GM21717 (cell line): Measurements from ENCODE around the gene ALAS1.

Experiments
- ATAC-seq: cut with Tn5 transposase; IDR thresholded peaks from one replicate; pipeline ENCODE4 v1.9.1; 2021; ENCODE audit warnings: mild to moderate bottlenecking, moderate library complexity; ENCODE audit not compliant: unreplicated experiment

ALAS1 gene

GRCh38 chr3:52198643-52199608, 966 bp downstream of the ALAS1 start:
- no peak for ATAC-seq

- ATAC-seq = no peak
Measured at GRCh38 chr3:52200981-52201679, 3.2 kb downstream of the ALAS1 start.

DNA sequence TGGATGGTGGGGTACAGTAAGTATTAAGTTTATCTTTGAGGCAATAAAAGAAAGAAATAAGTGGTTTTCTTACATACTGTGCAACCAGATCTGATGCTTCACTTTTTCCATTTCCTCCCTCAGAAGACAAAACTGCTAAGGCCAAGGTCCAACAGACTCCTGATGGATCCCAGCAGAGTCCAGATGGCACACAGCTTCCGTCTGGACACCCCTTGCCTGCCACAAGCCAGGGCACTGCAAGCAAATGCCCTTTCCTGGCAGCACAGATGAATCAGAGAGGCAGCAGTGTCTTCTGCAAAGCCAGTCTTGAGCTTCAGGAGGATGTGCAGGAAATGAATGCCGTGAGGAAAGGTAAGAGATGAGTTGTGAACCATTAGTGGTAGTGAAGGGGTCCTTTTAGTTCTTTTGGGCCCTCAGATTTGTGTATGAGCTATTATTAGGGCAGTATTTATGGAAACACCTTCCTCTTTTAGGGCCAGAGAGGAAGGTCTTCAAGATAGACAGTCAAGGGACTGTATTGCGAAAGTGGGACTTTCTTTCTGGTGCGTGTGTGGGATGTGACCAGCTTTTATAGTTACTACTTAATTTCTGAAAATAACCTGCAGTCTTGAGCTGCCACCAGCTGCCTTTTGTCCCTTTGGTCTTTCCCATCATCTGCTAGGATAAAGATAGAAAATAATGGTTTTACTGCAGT, 4.6 kb downstream of the ALAS1 start:
- ATAC-seq = no peak

GRCh38 chr3:52203701-52204100, 5.7 kb downstream of the ALAS1 start:
- ATAC-seq = no peak

DNA sequence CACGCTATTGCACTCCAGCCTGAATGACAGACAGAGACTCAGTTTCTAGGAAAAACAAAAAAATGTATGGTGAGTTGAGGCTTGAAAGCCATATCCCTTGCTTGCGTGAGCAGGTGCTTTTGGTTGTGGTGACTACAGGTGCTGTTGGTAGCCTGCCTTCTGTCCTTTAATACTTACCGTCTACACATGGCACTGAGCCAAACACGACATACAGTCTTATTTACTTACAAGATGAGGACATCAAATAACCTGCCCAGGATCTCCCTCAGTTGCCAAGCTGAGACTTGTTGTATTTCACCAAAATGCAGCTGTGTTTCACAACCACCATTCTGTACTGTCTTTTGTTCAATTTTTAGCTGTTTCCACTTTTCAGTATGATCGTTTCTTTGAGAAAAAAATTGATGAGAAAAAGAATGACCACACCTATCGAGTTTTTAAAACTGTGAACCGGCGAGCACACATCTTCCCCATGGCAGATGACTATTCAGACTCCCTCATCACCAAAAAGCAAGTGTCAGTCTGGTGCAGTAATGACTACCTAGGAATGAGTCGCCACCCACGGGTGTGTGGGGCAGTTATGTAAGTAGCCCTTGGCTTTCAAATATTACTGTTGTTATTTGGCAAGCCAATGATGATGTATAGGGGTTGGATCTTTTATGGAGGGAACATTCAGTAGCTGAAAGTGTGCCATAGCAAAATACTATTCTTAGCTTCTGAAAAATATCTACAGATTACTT, 6.5 kb downstream of the ALAS1 start:
- ATAC-seq = no peak

GRCh38 chr3:52205727-52206372, 7.9 kb downstream of the ALAS1 start:
- ATAC-seq = no peak

DNA sequence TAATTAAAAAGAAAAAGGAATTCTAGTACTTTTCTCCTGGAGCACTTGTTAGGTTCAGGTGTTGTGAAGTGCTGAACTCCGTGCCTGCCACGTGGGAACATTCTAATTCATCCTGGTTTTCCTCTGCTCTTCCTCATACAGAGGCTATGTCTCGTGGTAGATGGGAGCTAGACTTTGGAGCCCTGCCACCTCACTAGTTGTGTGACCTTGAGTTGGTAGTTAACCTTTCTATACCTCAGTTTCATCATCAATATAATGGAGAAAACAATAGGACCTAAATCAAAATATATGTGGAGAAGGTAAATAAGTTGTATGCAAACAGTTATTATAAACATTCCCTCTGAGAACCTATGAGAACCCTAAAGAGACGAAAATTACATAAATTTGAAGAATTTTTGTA, 10.6 kb downstream of the ALAS1 start:
- ATAC-seq = no peak

DNA sequence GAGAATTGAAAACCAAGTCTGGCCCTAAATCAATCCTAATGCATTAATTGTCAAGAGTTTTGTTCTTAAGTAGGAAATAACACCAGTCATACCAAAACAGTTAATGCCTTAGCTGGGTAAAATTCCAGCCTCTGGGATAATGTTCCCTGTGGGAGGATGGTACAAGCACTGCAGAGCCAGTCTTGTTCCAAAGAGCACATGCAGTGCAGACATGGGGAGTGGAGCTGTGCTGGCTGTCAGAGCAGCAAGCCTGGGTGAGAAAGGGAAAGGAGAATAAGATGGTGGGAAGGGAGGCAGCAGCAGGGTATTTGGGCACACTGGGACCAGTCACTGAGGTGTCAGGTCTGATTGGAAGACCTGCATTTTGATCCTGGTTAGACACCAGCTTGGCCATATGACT, 12.1 kb downstream of the ALAS1 start:
- no peak for ATAC-seq

GRCh38 chr3:52210550-52211046, 12.6 kb downstream of the ALAS1 start:
- no peak for ATAC-seq

- ATAC-seq = no peak
Measured at GRCh38 chr3:52211268-52211891, 13.4 kb downstream of the ALAS1 start.

GRCh38 chr3:52213005-52213404, 15.0 kb downstream of the ALAS1 start:
- ATAC-seq = no peak

GRCh38 chr3:52213901-52214300, 15.9 kb downstream of the ALAS1 start:
- ATAC-seq = no peak

GRCh38 chr3:52215351-52215750, 17.4 kb downstream of the ALAS1 start:
- ATAC-seq = no peak

GRCh38 chr3:52216585-52217408, 18.8 kb downstream of the ALAS1 start:
- ATAC-seq = no peak

DNA sequence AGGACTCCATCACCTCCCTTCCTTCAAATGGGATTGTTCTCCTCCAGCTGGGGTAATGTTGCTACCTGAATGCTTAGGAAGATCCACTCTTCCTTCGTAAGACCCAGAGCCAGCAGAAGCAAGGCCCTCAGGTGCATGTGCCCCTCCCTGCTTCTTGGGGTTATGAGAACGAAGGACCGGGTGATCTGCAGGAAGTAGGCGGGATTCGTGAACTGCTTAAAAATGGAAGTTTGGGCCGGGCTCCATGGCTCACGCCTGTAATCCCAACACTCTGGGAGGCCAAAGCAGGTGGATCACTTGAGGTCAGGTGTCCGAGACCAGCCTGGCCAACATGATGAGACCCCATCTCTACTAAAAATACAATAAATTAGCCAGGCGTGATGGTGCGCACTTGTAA, 19.4 kb downstream of the ALAS1 start:
- no peak for ATAC-seq

GRCh38 chr3:52218026-52218425, 20.1 kb downstream of the ALAS1 start:
- no peak for ATAC-seq

GRCh38 chr3:52218454-52218853, 20.5 kb downstream of the ALAS1 start:
- ATAC-seq = no peak

DNA sequence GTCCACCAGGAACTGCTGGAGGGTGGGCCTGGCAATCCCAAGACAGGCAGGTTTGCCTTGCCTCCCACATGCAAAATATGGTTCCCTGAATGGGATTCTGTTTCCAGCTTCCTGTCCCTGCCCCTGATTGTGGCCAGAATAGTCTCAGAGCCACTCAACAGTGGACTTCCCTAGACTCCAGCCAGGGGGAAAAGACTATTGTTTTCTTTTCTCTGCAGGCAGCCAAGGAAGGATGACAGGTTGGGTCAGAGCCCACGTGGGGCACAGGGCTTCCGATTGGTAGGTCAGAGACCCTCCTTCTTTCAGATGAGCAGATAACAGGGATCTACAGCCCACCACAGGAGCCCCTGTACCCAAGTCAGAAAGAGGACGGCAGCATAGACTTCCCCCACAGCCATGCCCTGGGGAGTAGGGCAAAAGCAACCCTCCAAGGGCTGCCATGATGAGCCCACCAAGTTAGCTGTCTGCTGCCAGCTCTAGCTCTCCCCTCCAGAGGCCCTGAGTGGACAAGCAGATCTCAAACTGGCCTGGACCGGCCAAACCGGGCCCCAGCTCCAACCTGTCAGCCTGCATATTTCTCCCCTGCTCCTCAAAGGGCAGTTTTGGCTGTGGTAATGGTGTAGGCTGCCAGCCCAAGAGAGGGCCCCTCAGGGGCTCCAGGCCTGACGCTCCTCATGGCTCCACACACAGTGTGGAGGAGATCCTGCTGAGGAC, 21.1 kb downstream of the ALAS1 start:
- no peak for ATAC-seq
